ENCODE results near the gene ARHGEF3.

DNA sequence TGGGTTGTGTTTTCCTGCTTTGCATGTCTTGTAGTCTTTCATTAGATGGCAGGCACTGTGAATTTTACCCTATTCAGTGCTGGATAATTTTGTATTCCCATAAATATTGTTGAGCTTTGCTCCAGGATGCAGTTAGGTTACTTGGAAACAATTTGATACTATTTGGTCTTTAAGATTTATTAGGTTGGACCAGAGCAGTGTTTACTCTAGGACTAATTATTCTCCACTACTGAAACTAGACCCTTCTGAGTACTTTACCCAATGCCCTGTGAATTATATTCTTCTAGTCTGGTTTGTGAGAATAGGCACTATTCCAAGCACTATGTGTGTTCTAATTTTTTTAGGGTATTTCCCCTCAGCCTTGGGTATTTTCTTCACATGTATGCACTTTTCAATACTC is 80.9 kb downstream of the ARHGEF3 start:
- TF ChIP-seq, protein P1, sequence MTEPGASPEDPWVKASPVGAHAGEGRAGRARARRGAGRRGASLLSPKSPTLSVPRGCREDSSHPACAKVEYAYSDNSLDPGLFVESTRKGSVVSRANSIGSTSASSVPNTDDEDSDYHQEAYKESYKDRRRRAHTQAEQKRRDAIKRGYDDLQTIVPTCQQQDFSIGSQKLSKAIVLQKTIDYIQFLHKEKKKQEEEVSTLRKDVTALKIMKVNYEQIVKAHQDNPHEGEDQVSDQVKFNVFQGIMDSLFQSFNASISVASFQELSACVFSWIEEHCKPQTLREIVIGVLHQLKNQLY (CRISPR knock-in tag; IDR thresholded peaks at IDR 0.05): no peak
- TF ChIP-seq ERG (CRISPR knock-in tag; IDR thresholded peaks at IDR 0.05) (no peak), ZNF121 (CRISPR knock-in tag; IDR thresholded peaks at IDR 0.05) (no peak)

Data from WTC11 (cell line).